Measurements from ENCODE around the gene AGTR1. TPM values are rescaled to one million over a fixed set of nuclear protein-coding genes. Genes with fewer than 3 reads are reported as not detected.

The AGTR1 gene
- total RNA-seq, 1 donor from 2014 or later: 41.8 TPM

DNA sequence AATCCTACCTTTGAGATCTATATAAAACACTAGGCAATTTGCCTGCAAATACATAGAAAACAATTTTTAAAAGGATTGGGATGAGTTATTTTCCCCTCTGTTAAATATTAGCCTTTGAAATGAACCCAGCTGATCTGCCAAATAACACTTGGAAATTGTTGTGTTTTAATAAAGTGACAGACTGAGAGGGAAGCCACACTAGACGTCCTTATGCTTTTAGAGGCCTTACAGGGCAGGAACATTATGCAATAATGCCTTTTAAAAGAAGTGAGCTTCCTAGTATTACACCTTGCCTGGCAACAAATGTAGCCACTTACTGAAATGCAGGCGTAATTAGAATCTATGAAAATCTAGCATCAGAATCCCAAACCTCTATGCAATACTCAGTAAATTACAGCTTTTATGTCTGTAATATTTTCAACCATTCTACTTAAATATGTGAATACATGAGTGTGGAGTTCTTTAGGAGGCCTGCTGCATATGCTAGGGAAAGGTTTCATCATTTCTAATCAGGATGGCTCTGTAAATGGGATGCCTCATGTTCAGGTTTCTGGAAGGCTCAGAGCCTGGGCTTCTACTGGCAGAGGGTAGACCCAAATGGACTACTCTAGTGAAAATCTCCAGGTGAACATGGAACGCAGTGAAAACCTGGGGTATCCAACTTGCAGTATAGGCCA is 20.3 kb downstream of the AGTR1 start:
- Histone ChIP-seq H3K36me3 (ENCODE audit: control insufficient read depth in 3 of 3, insufficient read depth in 3 of 3, low read length in 3 of 3) (no peaks in the 10 kb centered on the region), H3K4me3 (ENCODE audit: low read length in 3 of 3) (no peak overlapping the region), H3K27ac (ENCODE audit: low read depth, low read length) (no peak overlapping the region), H3K9me3 (ENCODE audit: control insufficient read depth in 3 of 3, low read length in 3 of 3) (no peaks in the 10 kb centered on the region), H3K27me3 (ENCODE audit: control insufficient read depth in 3 of 3, insufficient read depth in 3 of 3, low read length in 3 of 3) (no peaks in the 10 kb centered on the region), H3K9ac (ENCODE audit: low read depth in 1 of 3, low read length in 3 of 3) (no peak overlapping the region), H3K4me1 (ENCODE audit: control insufficient read depth in 3 of 3, insufficient read depth in 3 of 3, low read length in 3 of 3) (peaks cover 0 to 2% (median 0%) of the 10 kb centered on the region in 3 donors)

DNA sequence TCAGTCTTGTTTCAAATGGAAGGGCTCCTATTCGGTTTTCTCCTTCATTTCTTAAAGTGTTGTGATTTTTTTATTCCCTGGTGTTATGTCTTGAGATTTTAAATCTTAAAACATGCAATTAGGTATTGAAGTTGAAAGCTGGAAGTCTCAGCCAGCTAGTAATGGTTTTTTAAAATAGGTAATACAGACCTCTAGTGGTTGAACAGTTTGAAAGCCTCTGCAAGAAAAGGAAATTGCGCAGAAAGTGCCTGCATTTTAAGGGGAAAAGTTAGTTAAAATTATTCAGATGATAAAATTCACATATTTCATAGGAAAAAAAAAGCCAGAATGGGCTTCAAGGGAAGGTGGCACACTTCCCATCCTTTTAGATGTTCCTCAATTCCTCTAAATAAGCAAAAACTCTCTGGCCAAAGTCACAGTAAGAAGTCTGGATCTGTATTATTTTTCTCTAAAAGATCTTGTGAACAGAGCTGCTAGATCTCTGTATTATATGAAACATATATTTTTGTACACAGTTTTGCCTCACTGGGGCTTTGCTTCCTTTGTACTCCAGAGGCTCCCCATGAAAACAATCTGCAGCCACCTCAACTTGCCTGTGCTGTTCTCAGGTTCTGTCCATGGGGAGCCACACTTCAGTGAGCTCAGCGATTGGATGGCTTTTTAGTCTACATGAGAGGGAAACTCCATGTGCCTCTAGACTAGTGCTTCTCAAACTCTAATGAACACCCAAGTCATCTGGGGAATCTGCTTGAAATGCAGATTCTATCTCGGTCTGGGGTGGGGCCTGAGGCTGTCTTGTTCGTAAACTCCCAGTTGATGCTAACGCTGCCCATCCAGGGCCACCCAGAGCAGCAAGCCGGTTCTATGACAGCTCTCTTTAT is 21.5 kb downstream of the AGTR1 start:
- no peak overlapping the region for H3K9ac ChIP-seq (ENCODE audit: low read depth in 1 of 3, low read length in 3 of 3)
- H3K9me3 ChIP-seq (ENCODE audit: control insufficient read depth in 3 of 3, low read length in 3 of 3): no peaks in the 10 kb centered on the region
- H3K4me1 ChIP-seq (ENCODE audit: control insufficient read depth in 3 of 3, insufficient read depth in 3 of 3, low read length in 3 of 3): peaks cover 0 to 2% (median 0%) of the 10 kb centered on the region in 3 donors
- H3K27me3 ChIP-seq (ENCODE audit: control insufficient read depth in 3 of 3, insufficient read depth in 3 of 3, low read length in 3 of 3): no peaks in the 10 kb centered on the region
- H3K27ac ChIP-seq (ENCODE audit: low read depth, low read length): no peak overlapping the region
- H3K4me3 ChIP-seq (ENCODE audit: low read length in 3 of 3): no peak overlapping the region
- no peaks in the 10 kb centered on the region for H3K36me3 ChIP-seq (ENCODE audit: control insufficient read depth in 3 of 3, insufficient read depth in 3 of 3, low read length in 3 of 3)

DNA sequence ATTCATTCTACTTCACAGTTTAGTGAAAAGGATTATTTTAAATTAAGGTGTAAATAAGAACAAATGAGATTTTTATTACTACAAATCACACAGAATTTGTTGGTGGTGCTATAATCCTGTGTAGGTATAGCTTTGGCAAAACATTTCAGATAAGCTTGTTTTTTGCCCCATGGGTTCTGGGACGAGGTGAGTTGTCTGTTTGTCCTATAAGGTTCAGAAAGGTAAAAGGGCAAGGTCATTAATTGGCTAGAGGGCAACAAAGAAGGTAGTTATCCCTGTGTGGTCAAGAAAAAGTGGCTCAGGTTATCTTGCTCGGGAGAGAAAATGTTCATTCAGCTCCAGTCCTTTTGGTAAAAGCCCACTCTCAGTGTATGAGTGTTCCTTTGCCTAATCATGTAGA is 23.2 kb downstream of the AGTR1 start:
- Histone ChIP-seq H3K27ac (ENCODE audit: low read depth, low read length) (no peak overlapping the region), H3K9ac (ENCODE audit: low read depth in 1 of 3, low read length in 3 of 3) (no peak overlapping the region), H3K36me3 (ENCODE audit: control insufficient read depth in 3 of 3, insufficient read depth in 3 of 3, low read length in 3 of 3) (no peaks in the 10 kb centered on the region), H3K27me3 (ENCODE audit: control insufficient read depth in 3 of 3, insufficient read depth in 3 of 3, low read length in 3 of 3) (no peaks in the 10 kb centered on the region), H3K4me1 (ENCODE audit: control insufficient read depth in 3 of 3, insufficient read depth in 3 of 3, low read length in 3 of 3) (peaks cover 0 to 2% (median 0%) of the 10 kb centered on the region in 3 donors), H3K4me3 (ENCODE audit: low read length in 3 of 3) (no peak overlapping the region), H3K9me3 (ENCODE audit: control insufficient read depth in 3 of 3, low read length in 3 of 3) (no peaks in the 10 kb centered on the region)

DNA sequence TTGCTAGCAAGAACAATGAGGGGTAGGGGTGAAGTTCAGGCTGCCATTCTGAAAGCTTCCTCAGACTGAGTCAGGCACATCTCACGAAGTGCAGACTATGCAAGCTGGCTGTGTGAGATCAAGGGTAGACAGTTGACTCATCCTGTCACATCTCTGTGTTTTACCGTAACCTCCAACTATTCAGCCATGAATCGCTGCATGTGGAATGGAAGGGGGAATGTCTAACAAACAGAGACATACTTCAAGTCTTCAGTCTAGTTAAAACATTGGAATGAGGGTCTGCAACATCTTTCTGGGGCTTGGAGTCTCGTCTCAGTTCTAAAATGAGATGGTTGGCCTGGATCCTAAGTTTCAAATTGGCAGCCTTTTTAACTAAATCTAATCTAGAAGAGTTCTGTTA is 25.9 kb downstream of the AGTR1 start:
- H3K4me1 ChIP-seq (ENCODE audit: control insufficient read depth in 3 of 3, insufficient read depth in 3 of 3, low read length in 3 of 3): peaks cover 0 to 2% (median 0%) of the 10 kb centered on the region in 3 donors
- no peaks in the 10 kb centered on the region for H3K27me3 ChIP-seq (ENCODE audit: control insufficient read depth in 3 of 3, insufficient read depth in 3 of 3, low read length in 3 of 3)
- no peaks in the 10 kb centered on the region for H3K36me3 ChIP-seq (ENCODE audit: control insufficient read depth in 3 of 3, insufficient read depth in 3 of 3, low read length in 3 of 3)
- no peak overlapping the region for H3K9ac ChIP-seq (ENCODE audit: low read depth in 1 of 3, low read length in 3 of 3)
- no peak overlapping the region for H3K27ac ChIP-seq (ENCODE audit: low read depth, low read length)
- H3K9me3 ChIP-seq (ENCODE audit: control insufficient read depth in 3 of 3, low read length in 3 of 3): no peaks in the 10 kb centered on the region
- no peak overlapping the region for H3K4me3 ChIP-seq (ENCODE audit: low read length in 3 of 3)

DNA sequence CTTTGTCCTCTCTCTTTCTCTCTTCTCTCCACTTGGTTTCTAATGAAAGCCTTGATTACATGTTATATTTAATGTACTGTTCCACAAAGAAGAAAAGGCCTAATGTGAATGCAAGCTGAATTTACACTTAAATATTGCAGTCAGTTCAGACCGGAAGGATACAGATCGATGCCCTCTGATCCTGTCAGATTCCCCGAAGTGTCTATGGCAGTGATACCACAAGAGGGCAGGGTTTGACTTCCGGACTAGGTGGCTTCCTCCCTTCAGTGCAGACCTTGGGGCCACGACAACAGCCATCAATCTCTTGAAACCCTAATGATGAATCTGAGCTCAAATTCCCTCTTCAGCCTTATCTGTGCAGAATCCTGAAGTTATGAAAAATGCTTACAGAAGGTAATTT is 29.5 kb downstream of the AGTR1 start:
- no peaks in the 10 kb centered on the region for H3K27me3 ChIP-seq (ENCODE audit: control insufficient read depth in 3 of 3, insufficient read depth in 3 of 3, low read length in 3 of 3)
- peaks cover 0 to 2% (median 0%) of the 10 kb centered on the region in 3 donors for H3K4me1 ChIP-seq (ENCODE audit: control insufficient read depth in 3 of 3, insufficient read depth in 3 of 3, low read length in 3 of 3)
- no peak overlapping the region for H3K4me3 ChIP-seq (ENCODE audit: low read length in 3 of 3)
- H3K36me3 ChIP-seq (ENCODE audit: control insufficient read depth in 3 of 3, insufficient read depth in 3 of 3, low read length in 3 of 3): no peaks in the 10 kb centered on the region
- no peaks in the 10 kb centered on the region for H3K9me3 ChIP-seq (ENCODE audit: control insufficient read depth in 3 of 3, low read length in 3 of 3)
- H3K27ac ChIP-seq (ENCODE audit: low read depth, low read length): no peak overlapping the region
- H3K9ac ChIP-seq (ENCODE audit: low read depth in 1 of 3, low read length in 3 of 3): no peak overlapping the region

DNA sequence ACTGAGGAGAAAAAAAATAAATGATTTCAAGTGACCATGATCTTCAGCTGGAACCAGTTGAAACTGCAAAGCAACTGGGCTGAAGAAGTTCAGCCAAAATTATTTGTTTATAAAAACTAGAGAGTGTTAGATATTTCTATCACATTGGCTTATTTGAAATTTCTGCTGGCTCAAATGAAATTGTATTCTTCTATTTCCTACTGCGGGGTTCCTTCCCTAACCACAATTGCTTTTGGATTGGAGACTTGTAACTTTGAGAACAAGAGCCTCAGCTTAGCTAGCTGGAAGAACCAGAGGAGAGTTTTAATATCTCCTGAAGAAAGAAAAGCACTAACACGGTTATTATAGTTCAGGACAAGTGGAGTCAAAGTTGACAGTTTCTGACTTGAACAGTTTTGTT is 31.1 kb downstream of the AGTR1 start:
- H3K4me3 ChIP-seq (ENCODE audit: low read length in 3 of 3): no peak overlapping the region
- no peak overlapping the region for H3K27ac ChIP-seq (ENCODE audit: low read depth, low read length)
- no peaks in the 10 kb centered on the region for H3K9me3 ChIP-seq (ENCODE audit: control insufficient read depth in 3 of 3, low read length in 3 of 3)
- H3K4me1 ChIP-seq (ENCODE audit: control insufficient read depth in 3 of 3, insufficient read depth in 3 of 3, low read length in 3 of 3): no peaks in the 10 kb centered on the region
- H3K27me3 ChIP-seq (ENCODE audit: control insufficient read depth in 3 of 3, insufficient read depth in 3 of 3, low read length in 3 of 3): no peaks in the 10 kb centered on the region
- H3K9ac ChIP-seq (ENCODE audit: low read depth in 1 of 3, low read length in 3 of 3): no peak overlapping the region
- no peaks in the 10 kb centered on the region for H3K36me3 ChIP-seq (ENCODE audit: control insufficient read depth in 3 of 3, insufficient read depth in 3 of 3, low read length in 3 of 3)

DNA sequence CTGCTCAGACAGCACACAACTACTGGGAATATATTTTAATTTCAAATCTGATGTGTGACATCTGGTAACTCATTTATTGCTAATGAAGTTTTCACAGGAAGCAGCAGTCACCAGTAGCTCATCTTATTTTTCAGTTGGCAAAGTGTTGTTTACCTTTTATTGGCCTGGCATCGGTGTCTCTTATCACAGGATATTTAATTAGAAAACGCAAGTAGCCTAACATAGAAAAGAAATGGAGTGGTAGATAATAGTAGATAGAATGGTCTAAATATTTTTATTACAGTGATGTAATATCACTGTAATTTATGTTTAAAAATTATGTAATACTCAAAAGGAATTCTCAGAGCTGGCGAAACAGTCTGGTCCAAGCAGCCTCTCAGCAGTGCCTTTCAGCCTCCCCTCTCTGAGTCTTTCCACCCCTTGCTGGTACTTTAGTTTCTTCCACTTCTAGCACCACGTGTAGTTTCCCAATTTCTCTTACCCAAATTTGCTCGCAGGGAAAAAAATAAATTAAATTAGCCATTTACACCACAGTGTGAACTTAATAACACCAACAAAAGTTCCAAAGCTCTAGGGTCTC is 31.9 kb downstream of the AGTR1 start:
- Histone ChIP-seq H3K36me3 (ENCODE audit: control insufficient read depth in 3 of 3, insufficient read depth in 3 of 3, low read length in 3 of 3) (no peaks in the 10 kb centered on the region), H3K4me1 (ENCODE audit: control insufficient read depth in 3 of 3, insufficient read depth in 3 of 3, low read length in 3 of 3) (no peaks in the 10 kb centered on the region), H3K9me3 (ENCODE audit: control insufficient read depth in 3 of 3, low read length in 3 of 3) (no peaks in the 10 kb centered on the region), H3K9ac (ENCODE audit: low read depth in 1 of 3, low read length in 3 of 3) (no peak overlapping the region), H3K27ac (ENCODE audit: low read depth, low read length) (no peak overlapping the region), H3K27me3 (ENCODE audit: control insufficient read depth in 3 of 3, insufficient read depth in 3 of 3, low read length in 3 of 3) (no peaks in the 10 kb centered on the region), H3K4me3 (ENCODE audit: low read length in 3 of 3) (no peak overlapping the region)

DNA sequence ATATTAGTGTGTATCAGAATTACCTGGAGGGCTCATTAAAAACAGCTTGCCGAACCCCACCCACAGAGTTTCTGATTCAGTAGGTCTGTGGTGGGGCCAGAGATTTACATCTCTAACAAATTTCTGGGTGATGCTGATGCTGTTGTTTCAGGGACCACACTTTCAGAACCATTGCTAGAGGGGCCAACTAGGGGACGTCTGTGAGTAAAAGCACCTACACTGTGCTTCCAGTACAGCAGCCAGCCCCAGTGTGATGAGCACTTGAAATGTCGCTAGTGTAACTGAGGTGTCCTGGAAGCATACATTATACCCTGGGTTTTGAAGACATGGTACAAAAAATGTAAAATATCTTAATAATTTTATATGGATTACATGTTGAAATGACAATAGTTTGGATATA is 33.0 kb downstream of the AGTR1 start:
- Histone ChIP-seq H3K9me3 (ENCODE audit: control insufficient read depth in 3 of 3, low read length in 3 of 3) (no peaks in the 10 kb centered on the region), H3K9ac (ENCODE audit: low read depth in 1 of 3, low read length in 3 of 3) (no peak overlapping the region), H3K4me1 (ENCODE audit: control insufficient read depth in 3 of 3, insufficient read depth in 3 of 3, low read length in 3 of 3) (no peaks in the 10 kb centered on the region), H3K4me3 (ENCODE audit: low read length in 3 of 3) (no peak overlapping the region), H3K27me3 (ENCODE audit: control insufficient read depth in 3 of 3, insufficient read depth in 3 of 3, low read length in 3 of 3) (no peaks in the 10 kb centered on the region), H3K27ac (ENCODE audit: low read depth, low read length) (no peak overlapping the region), H3K36me3 (ENCODE audit: control insufficient read depth in 3 of 3, insufficient read depth in 3 of 3, low read length in 3 of 3) (no peaks in the 10 kb centered on the region)

DNA sequence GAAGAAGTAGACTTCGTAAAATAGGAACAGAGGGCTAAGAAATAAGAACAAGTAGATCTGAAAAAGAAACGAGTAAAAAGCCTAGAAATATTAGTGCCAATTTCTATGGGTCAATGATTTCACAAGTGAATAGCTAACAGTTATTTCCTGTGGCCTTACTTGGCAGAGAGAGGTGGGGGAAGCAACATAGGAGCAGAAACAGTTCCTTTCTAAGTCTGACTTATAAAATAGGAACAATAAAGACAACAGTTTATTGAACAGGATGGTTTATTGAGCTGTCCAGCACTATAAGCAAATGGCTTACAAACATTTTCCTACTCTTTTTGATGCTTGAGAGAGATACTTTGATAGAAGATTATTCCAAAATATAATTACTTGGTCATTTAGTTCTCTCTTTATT is 37.9 kb downstream of the AGTR1 start:
- no peaks in the 10 kb centered on the region for H3K9me3 ChIP-seq (ENCODE audit: control insufficient read depth in 3 of 3, low read length in 3 of 3)
- no peaks in the 10 kb centered on the region for H3K4me1 ChIP-seq (ENCODE audit: control insufficient read depth in 3 of 3, insufficient read depth in 3 of 3, low read length in 3 of 3)
- H3K9ac ChIP-seq (ENCODE audit: low read depth in 1 of 3, low read length in 3 of 3): no peak overlapping the region
- H3K4me3 ChIP-seq (ENCODE audit: low read length in 3 of 3): no peak overlapping the region
- H3K36me3 ChIP-seq (ENCODE audit: control insufficient read depth in 3 of 3, insufficient read depth in 3 of 3, low read length in 3 of 3): peaks cover 0 to 3% (median 0%) of the 10 kb centered on the region in 3 donors
- no peaks in the 10 kb centered on the region for H3K27me3 ChIP-seq (ENCODE audit: control insufficient read depth in 3 of 3, insufficient read depth in 3 of 3, low read length in 3 of 3)
- H3K27ac ChIP-seq (ENCODE audit: low read depth, low read length): no peak overlapping the region

DNA sequence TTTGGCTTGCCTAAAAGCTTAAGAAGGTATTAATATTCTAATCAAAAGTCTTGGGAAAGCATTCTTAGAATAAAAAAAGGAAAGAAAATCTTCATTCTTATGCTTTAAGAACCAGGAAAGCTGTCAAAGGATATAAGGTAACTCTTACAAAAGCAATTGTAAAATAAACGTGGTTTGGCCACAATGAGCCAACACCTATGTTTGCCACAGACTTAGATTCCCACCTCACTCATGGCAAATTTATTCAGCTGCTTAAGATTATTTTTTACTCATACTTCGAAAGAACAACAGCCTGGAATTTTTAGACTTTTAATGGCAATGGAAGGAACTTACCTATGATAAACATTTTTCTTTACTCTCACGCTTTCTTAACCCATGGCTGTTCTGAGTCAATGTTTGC is 38.4 kb downstream of the AGTR1 start:
- H3K4me1 ChIP-seq (ENCODE audit: control insufficient read depth in 3 of 3, insufficient read depth in 3 of 3, low read length in 3 of 3): no peaks in the 10 kb centered on the region
- peaks cover 0 to 4% (median 0%) of the 10 kb centered on the region in 3 donors for H3K36me3 ChIP-seq (ENCODE audit: control insufficient read depth in 3 of 3, insufficient read depth in 3 of 3, low read length in 3 of 3)
- no peak overlapping the region for H3K27ac ChIP-seq (ENCODE audit: low read depth, low read length)
- H3K4me3 ChIP-seq (ENCODE audit: low read length in 3 of 3): no peak overlapping the region
- no peaks in the 10 kb centered on the region for H3K27me3 ChIP-seq (ENCODE audit: control insufficient read depth in 3 of 3, insufficient read depth in 3 of 3, low read length in 3 of 3)
- no peaks in the 10 kb centered on the region for H3K9me3 ChIP-seq (ENCODE audit: control insufficient read depth in 3 of 3, low read length in 3 of 3)
- H3K9ac ChIP-seq (ENCODE audit: low read depth in 1 of 3, low read length in 3 of 3): no peak overlapping the region
